Astrocyte of the spinal cord (primary cell): ENCODE data around the gene C11orf65.
"Not testable (repeated sequence)": the region's sequence is repeated elsewhere in the genome, so short reads cannot be mapped to it uniquely, and the experiment has no call there.

ENCODE experiments used
- DNase-seq: peaks from one replicate; pipeline ENCODE4 v3.0.0; 2011; ENCODE audit warnings: low read depth, low spot score
- H3K4me3 ChIP-seq: 2 replicates; pipeline ENCODE4 v1.5.1; 2011; ENCODE audit warnings: low read depth, mild to moderate bottlenecking, low read length, moderate library complexity
- CTCF ChIP-seq: IDR thresholded peaks from 2 replicates; pipeline ENCODE4 v1.5.1; 2012; ENCODE audit warnings: low read depth, mild to moderate bottlenecking, low read length, inconsistent platforms
- in situ Hi-C: cut with HindIII; loops from 2 replicates; pipeline ENCODE4 v1.10.0; 2017; ENCODE audit warnings: low sequenced_read_pairs

C11orf65 gene

GRCh38 chr11:108435066-108435465, 32.3 kb downstream of the C11orf65 start:
- H3K4me3 ChIP-seq: no peak overlapping the region
- no peak for TF ChIP-seq CTCF
- in situ Hi-C loops: no loop called here
- DNase-seq: no peak

DNA sequence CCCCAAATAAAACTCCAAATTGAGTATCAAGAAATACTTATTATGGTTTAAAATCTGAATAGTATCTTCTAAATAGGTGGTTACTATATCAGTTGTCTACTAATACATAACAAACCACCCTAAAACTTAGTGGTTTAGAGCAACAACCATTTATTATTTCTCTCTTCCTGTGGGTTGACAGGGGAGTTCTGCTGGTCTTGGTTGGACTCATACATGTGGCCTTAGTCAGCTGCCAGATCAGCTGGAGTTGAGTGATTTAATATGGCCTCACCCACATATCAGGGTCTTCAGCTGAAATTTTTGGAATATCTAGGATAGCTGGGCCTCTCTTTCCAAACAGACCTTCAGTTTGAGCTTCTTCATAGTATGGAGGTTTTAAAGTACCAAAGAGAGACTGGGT, 34.5 kb downstream of the C11orf65 start:
- no peak for TF ChIP-seq CTCF
- peak; percentile 41 for DNase-seq
- in situ Hi-C loops: no loop called here
- no peak overlapping the region for H3K4me3 ChIP-seq

- no peak for TF ChIP-seq CTCF
- DNase-seq: no peak
- in situ Hi-C loops: no loop called here
- no peak overlapping the region for H3K4me3 ChIP-seq
These were observed 35.3 kb downstream of the C11orf65 start for GRCh38 chr11:108431997-108432396.

DNA sequence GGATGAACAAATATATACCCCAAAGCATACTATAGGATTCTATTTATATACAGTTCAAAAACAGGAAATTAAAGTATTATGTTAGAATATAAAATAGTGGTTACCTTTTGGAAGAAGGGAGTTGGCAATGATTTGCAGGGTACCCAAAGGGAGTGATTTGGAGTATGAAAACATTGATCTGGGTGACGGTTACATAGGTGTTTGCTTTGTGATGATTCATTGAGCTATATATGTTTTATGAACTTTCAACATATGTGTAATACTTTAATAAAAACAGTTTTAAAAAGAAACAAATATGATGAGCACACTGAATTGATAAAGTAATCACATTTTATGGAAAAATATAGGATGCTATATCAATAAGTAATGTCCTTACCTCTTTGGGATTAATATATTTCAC, 36.0 kb downstream of the C11orf65 start:
- no peak for TF ChIP-seq CTCF
- in situ Hi-C loops: no loop called here
- DNase-seq: no peak
- H3K4me3 ChIP-seq: no peak overlapping the region

- H3K4me3 ChIP-seq, DNase-seq, in situ Hi-C loops: not testable (repeated sequence)
These were observed 49.8 kb downstream of the C11orf65 start for GRCh38 chr11:108417551-108417950.

DNA sequence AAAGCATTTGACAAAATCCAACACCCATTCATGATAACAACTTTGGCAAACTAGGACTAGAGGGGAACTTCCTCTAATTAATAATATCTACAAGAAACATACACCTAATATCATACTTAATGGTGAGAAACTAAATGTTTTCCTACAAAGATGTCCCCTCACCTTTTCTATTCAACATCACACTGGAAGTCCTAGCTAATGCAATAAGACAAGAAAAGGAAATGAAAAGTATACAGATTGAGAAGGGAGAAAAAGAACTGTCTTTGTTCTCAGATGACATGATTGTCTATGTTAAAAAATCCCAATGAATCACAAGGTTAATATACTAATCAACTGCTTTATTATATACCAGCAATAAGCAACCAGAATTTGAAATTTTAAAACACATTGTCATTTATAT, 52.4 kb downstream of the C11orf65 start:
- in situ Hi-C loops: no loop called here
- H3K4me3 ChIP-seq: no peak overlapping the region
- no peak for DNase-seq
- no peak for TF ChIP-seq CTCF

DNA sequence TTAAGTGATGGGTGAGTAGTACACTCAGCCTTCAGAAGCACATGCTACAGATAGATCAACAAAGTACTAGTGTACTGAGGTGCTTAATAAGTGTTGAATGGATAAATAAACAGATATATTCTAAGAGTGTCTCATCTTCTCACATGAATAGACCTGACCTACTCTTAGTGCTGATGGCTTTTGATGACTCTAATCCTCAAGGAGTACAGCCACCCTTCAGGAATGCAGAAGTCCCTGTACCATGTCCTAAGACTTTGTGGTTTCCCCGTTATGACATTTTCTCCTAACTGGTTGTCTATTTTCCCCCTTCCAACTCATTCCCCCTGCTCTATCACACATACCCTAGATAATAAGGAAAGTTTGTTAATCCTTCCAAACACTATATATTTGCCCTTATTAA, 61.6 kb downstream of the C11orf65 start:
- no peak for DNase-seq
- no peak for TF ChIP-seq CTCF
- in situ Hi-C loops: no loop called here
- no peak overlapping the region for H3K4me3 ChIP-seq
